Measurements from ENCODE around the gene ZBED1.
"Not testable (repeated sequence)": the region's sequence is repeated elsewhere in the genome, so short reads cannot be mapped to it uniquely, and the experiment has no call there.

Gene ZBED1

GRCh38 chrX:2517055-2517454 is 16.3 kb upstream of the ZBED1 start:
- DNase-seq: no peak

GRCh38 chrX:2516623-2517022 is 15.8 kb upstream of the ZBED1 start:
- DNase-seq: no peak

- no peak for DNase-seq
Observed at GRCh38 chrX:2514131-2514530, 13.4 kb upstream of the ZBED1 start.

- no peak for DNase-seq
Observed at GRCh38 chrX:2513121-2513664, 12.4 kb upstream of the ZBED1 start.

GRCh38 chrX:2512501-2512900 is 11.7 kb upstream of the ZBED1 start:
- no peak for DNase-seq

- no peak for DNase-seq
Observed at GRCh38 chrX:2511326-2511725, 10.6 kb upstream of the ZBED1 start.

GRCh38 chrX:2508648-2509335 is 8.0 kb upstream of the ZBED1 start:
- DNase-seq: no peak

GRCh38 chrX:2507904-2508627 is 7.3 kb upstream of the ZBED1 start:
- DNase-seq: no peak

GRCh38 chrX:2507196-2507595 is 6.4 kb upstream of the ZBED1 start:
- DNase-seq: no peak

- DNase-seq: not testable (repeated sequence)
Observed at GRCh38 chrX:2505341-2505740, 4.6 kb upstream of the ZBED1 start.

GRCh38 chrX:2504706-2505332 is 4.0 kb upstream of the ZBED1 start:
- DNase-seq: no peak

GRCh38 chrX:2503591-2504500 is 3.1 kb upstream of the ZBED1 start:
- DNase-seq: no peak

GRCh38 chrX:2502668-2503519 is 2.1 kb upstream of the ZBED1 start:
- DNase-seq: no peak

- no peak for DNase-seq
Observed at GRCh38 chrX:2502120-2502667, 1.4 kb upstream of the ZBED1 start.

- no peak for DNase-seq
Observed at GRCh38 chrX:2501559-2502102, 855 bp upstream of the ZBED1 start.

- DNase-seq: no peak
Observed at GRCh38 chrX:2500091-2500802, 529 bp downstream of the ZBED1 start.

GRCh38 chrX:2499507-2499906 is 1.3 kb downstream of the ZBED1 start:
- DNase-seq: no peak

GRCh38 chrX:2498781-2499302 is 1.9 kb downstream of the ZBED1 start:
- DNase-seq: no peak

- no peak for DNase-seq
Observed at GRCh38 chrX:2497961-2498780, 2.6 kb downstream of the ZBED1 start.

All from NCI-H187 (cell line).